ENCODE measurements around the gene YWHAB. TPM values are rescaled to one million over a fixed set of nuclear protein-coding genes. Genes with fewer than 3 reads are reported as not detected.

YWHAB gene
- total RNA-seq (200 and 205 TPM in 2 replicates), polyA plus RNA-seq (80.3 and 99.9 TPM in 2 replicates), polyA minus RNA-seq (28.7 and 42.7 TPM in 2 replicates)
- 147 TPM for total RNA-seq (2013)

DNA sequence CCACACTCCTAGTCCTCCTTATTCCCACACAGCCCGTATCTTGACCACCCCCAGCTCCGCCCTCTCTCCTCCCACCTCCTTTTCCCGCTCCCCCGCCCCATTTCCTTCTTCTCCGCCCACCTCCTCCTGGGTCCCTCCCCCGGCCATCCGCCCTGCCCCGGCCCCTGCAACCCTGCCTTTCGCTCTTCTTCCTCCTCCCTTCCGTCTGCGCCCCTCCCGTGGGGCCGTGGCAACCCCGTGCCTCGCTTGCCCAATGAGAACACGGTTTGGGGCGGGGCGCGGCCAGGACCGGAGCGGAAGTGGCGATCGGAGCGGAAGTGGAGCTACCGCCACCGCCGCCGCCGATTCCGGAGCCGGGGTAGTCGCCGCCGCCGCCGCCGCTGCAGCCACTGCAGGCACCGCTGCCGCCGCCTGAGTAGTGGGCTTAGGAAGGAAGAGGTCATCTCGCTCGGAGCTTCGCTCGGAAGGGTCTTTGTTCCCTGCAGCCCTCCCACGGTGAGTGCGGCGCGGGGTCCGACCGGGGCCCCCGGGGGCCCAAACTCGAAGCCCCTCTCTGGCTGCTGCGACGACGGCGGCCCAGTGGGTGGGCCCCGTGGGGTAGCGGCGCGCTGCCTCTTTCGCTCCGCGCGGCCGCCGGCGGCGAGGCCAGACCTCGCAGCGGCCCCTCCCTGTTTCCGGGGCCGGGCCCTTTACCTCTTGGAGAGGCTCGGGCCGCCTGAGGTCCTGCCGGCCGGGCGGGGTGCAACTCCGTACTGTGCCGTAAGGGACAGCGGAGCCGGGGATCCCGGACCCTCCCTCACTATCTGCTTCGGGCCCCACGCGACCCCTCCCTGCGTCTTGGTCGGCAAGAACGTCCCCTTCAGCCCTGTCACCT lies at the start of gene YWHAB:
YWHAB (plus strand) TSS at position 314 of the 874 bp plus-strand sequence. CDS start 15,829 bp downstream, outside the sequence.
- H3K79me2 ChIP-seq (ENCODE audit: control insufficient read depth, insufficient read depth, low read length): peaks cover 84% of the 10 kb centered on the region
- peaks cover 59% of the 10 kb centered on the region for H3K4me1 Mint-ChIP-seq

More for the DNA sequence above, at the start of gene YWHAB:
- H3K27ac ChIP-seq (ENCODE audit: low read length in 2 of 2): peak within 1 kb of the TSS; percentile 87 to 90
- ATAC-seq (ENCODE audit: low read depth): peak; percentile 98
- peak within 1 kb of the TSS; percentile 80 for H3K9ac ChIP-seq (ENCODE audit: low read length)
- no peak for TF ChIP-seq EZH2 (IDR thresholded peaks at IDR 0.05; ENCODE audit: borderline replicate concordance, insufficient read depth, low read depth, low read length, poor library complexity, severe bottlenecking)
- TF ChIP-seq, protein P1, sequence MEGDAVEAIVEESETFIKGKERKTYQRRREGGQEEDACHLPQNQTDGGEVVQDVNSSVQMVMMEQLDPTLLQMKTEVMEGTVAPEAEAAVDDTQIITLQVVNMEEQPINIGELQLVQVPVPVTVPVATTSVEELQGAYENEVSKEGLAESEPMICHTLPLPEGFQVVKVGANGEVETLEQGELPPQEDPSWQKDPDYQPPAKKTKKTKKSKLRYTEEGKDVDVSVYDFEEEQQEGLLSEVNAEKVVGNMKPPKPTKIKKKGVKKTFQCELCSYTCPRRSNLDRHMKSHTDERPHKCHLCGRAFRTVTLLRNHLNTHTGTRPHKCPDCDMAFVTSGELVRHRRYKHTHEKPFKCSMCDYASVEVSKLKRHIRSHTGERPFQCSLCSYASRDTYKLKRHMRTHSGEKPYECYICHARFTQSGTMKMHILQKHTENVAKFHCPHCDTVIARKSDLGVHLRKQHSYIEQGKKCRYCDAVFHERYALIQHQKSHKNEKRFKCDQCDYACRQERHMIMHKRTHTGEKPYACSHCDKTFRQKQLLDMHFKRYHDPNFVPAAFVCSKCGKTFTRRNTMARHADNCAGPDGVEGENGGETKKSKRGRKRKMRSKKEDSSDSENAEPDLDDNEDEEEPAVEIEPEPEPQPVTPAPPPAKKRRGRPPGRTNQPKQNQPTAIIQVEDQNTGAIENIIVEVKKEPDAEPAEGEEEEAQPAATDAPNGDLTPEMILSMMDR (IDR thresholded peaks at IDR 0.05): no peak
- peaks cover 47% of the 10 kb centered on the region for H4K20me1 ChIP-seq (ENCODE audit: control insufficient read depth, insufficient read depth, low read length, poor library complexity, severe bottlenecking)
- H3K27ac Mint-ChIP-seq: peak within 1 kb of the TSS; percentile 94
- H2AFZ ChIP-seq (ENCODE audit: insufficient read depth, low read depth, low read length, poor library complexity, severe bottlenecking): peak within 1 kb of the TSS; percentile 96
- no peaks in the 10 kb centered on the region for H3K9me3 Mint-ChIP-seq (ENCODE audit: insufficient read depth)
- H3K4me1 ChIP-seq (ENCODE audit: control insufficient read depth in 2 of 2, insufficient read depth in 2 of 2, low read length in 2 of 2): peaks cover 42 to 48% of the 10 kb centered on the region in 2 donors
- peaks cover 0 to 7% of the 10 kb centered on the region in 2 experiments for H3K36me3 ChIP-seq (replicated peaks in 1 of 2; ENCODE audit: control extremely low read depth in 1 of 2, control insufficient read depth in 1 of 2, extremely low read depth in 1 of 2, insufficient read depth in 2 of 2, low read length in 1 of 2)
- H3K4me3 Mint-ChIP-seq: peak within 1 kb of the TSS; percentile 95
- POLR2A ChIA-PET: interaction anchor here (1.0 to 1.3 kb wide), 3 partner anchors 12 to 1428 kb away, joined by 3 read pairs; partner anchors contain the start of gene SRSF6
- peak within 1 kb of the TSS; percentile 71 to 93 (median 90) for H3K4me3 ChIP-seq (ENCODE audit: control extremely low read depth in 1 of 5, extremely low read depth in 1 of 5, insufficient read depth in 1 of 5, low read depth in 2 of 5, low read length in 4 of 5)
- CTCF ChIA-PET: interaction anchor here (0.7 to 1.0 kb wide), 4 partner anchors 18 to 93 kb away, joined by 3 read pairs; no protein-coding TSS in a partner anchor
- WGBS (ENCODE audit: insufficient coverage): under 1% methylated on average over 83 of the region's 88 CpGs
- intact Hi-C loops (cut with micrococcal nuclease): loop anchor here (1.0 to 10.0 kb wide), 9 partner anchors 24 to 1428 kb away; partner anchors contain the start of genes CD40, FITM2, SERINC3 and SRSF6
- DNase-seq: peak; percentile 97
- H3K9me3 ChIP-seq (ENCODE audit: control extremely low read depth in 1 of 3, control insufficient read depth in 2 of 3, insufficient read depth in 1 of 3, low read length in 2 of 3): no peaks in the 10 kb centered on the region
- no peaks in the 10 kb centered on the region for H3K27me3 ChIP-seq (replicated peaks in 1 of 4; ENCODE audit: control extremely low read depth in 1 of 4, control insufficient read depth in 3 of 4, insufficient read depth in 4 of 4, low read length in 3 of 4)
- peak within 1 kb of the TSS; percentile 76 for H3K4me2 ChIP-seq (replicated peaks; ENCODE audit: low read depth, low read length, poor library complexity, severe bottlenecking)
- no peaks in the 10 kb centered on the region for H3K27me3 Mint-ChIP-seq

Measured in B cell (primary cell).